Tibial nerve (tissue), 4 donors: ENCODE data around the gene NSRP1. TPM values are rescaled to one million over a fixed set of nuclear protein-coding genes. Genes with fewer than 3 reads are reported as not detected.
"Not testable (repeated sequence)": the region's sequence is repeated elsewhere in the genome, so short reads cannot be mapped to it uniquely, and the experiment has no call there.

Experiments used
- DNase-seq, 2 donors: peaks; one replicate each; pipeline ENCODE4 v3.0.0-alpha.2; 2019; ENCODE audit warnings: low spot score in 2 of 2
- H3K27ac ChIP-seq, 4 donors: fragments of 200-600 bp; sonication (generic) in 3 of 4; one replicate each; pipeline ENCODE4 v1.5.1; 2017 to 2019; ENCODE audit warnings: mild to moderate bottlenecking in 1 of 4
- H3K27me3 ChIP-seq, 2 donors: fragments of 200-600 bp; sonication (generic) in 1 of 2; one replicate each; pipeline versions ENCODE4 v1.5.1 to v1.6.0; 2017 to 2019
- H3K36me3 ChIP-seq, 3 donors: fragments of 200-600 bp; sonication (generic); one replicate each; pipeline ENCODE4 v1.5.1; 2018 to 2019
- H3K4me1 ChIP-seq, 4 donors: fragments of 200-600 bp; sonication (generic) in 3 of 4; one replicate each; pipeline ENCODE4 v1.5.1; 2017 to 2019
- H3K4me3 ChIP-seq, 4 donors: fragments of 200-600 bp; sonication (generic) in 3 of 4; one replicate each; pipeline ENCODE4 v1.5.1; 2017 to 2019; ENCODE audit warnings: mild to moderate bottlenecking in 1 of 4, moderate library complexity in 1 of 4
- H3K9me3 ChIP-seq, 4 donors: fragments of 200-600 bp; sonication (generic) in 3 of 4; one replicate each; pipeline ENCODE4 v1.5.1; 2017 to 2019
- CTCF ChIP-seq, 5 experiments: fragments of 200-600 bp in 3 of 5; fragments of 450-650 bp in 2 of 5; sonication (generic) in 3 of 5; IDR thresholded peaks; one replicate each; pipeline ENCODE4 v1.5.1; 2016 to 2019; ENCODE audit warnings: antibody characterized with exemption in 5 of 5, mild to moderate bottlenecking in 3 of 5, moderate library complexity in 2 of 5
- EP300 ChIP-seq, 2 donors: sonication (generic); formaldehyde crosslinking; IDR thresholded peaks; one replicate each; pipeline ENCODE4 v1.6.1; 2017; ENCODE audit warnings: antibody characterized with exemption in 2 of 2, mild to moderate bottlenecking in 1 of 2
- POLR2A ChIP-seq, 2 donors: fragments of 450-650 bp; IDR thresholded peaks; one replicate each; pipeline ENCODE4 v1.6.1; 2017; ENCODE audit warnings: antibody characterized with exemption in 2 of 2, mild to moderate bottlenecking in 2 of 2, moderate library complexity in 2 of 2
- WGBS, 2 donors: methylation state at CpG; one replicate each; pipeline ENCODE4 v1.1.5; 2018; 5-methylcytosine and 5-hydroxymethylcytosine counted together
- total RNA-seq, 4 donors: library from RNA; depleted of rRNA; stranded (reverse); fragments of >200 nt; gene quantifications; one replicate each; pipeline ENCODE4 v1.1.0, GENCODE V29; 2016

Gene NSRP1
- total RNA-seq, 4 donors from 2014 or later = 23.3 to 55.5 (median 34.4) TPM

GRCh38 chr17:30084788-30085187, 31.8 kb upstream of the NSRP1 start:
- TF ChIP-seq EP300 (IDR thresholded peaks at IDR 0.05) (no peak), CTCF (IDR thresholded peaks at IDR 0.05) (no peak), POLR2A (IDR thresholded peaks at IDR 0.05) (no peak)

GRCh38 chr17:30086896-30087295, 29.7 kb upstream of the NSRP1 start:
- Histone ChIP-seq H3K27ac (no peak overlapping the region), H3K27me3 (peaks cover 0 to 11% of the 10 kb centered on the region in 2 donors), H3K4me1 (peaks cover 0 to 5% (median 0%) of the 10 kb centered on the region in 4 donors), H3K4me3 (no peak overlapping the region), H3K36me3 (no peaks in the 10 kb centered on the region), H3K9me3 (no peaks in the 10 kb centered on the region)
- DNase-seq = no peak
- TF ChIP-seq CTCF (IDR thresholded peaks at IDR 0.05) (no peak), POLR2A (IDR thresholded peaks at IDR 0.05) (no peak), EP300 (IDR thresholded peaks at IDR 0.05) (no peak)
- WGBS, 2 donors = 88 to 91% methylated on average over 2 of the region's 2 CpGs

More at GRCh38 chr17:30084788-30085187, 31.8 kb upstream of the NSRP1 start:
- H3K27ac ChIP-seq = no peak overlapping the region
- H3K9me3 ChIP-seq = no peaks in the 10 kb centered on the region
- peaks cover 0 to 11% of the 10 kb centered on the region in 2 donors for H3K27me3 ChIP-seq
- 23 to 28% methylated on average over 6 of the region's 6 CpGs for WGBS, 2 donors
- no peak for DNase-seq
- no peak overlapping the region for H3K4me3 ChIP-seq
- H3K4me1 ChIP-seq = no peaks in the 10 kb centered on the region
- H3K36me3 ChIP-seq = no peaks in the 10 kb centered on the region

- peaks cover 0 to 11% of the 10 kb centered on the region in 2 donors for H3K27me3 ChIP-seq
- H3K4me3 ChIP-seq = not testable (repeated sequence)
- 93 to 96% methylated on average over 3 of the region's 3 CpGs for WGBS, 2 donors
Observed at GRCh38 chr17:30087431-30087830, 29.2 kb upstream of the NSRP1 start.

GRCh38 chr17:30091121-30091670, 25.4 kb upstream of the NSRP1 start:
- WGBS, 2 donors = 84 to 85% methylated on average over 4 of the region's 4 CpGs

More at GRCh38 chr17:30087431-30087830, 29.2 kb upstream of the NSRP1 start:
- not testable (repeated sequence) for H3K9me3 ChIP-seq, H3K27ac ChIP-seq, H3K4me1 ChIP-seq, H3K36me3 ChIP-seq, DNase-seq

GRCh38 chr17:30091771-30092170, 24.8 kb upstream of the NSRP1 start:
- Histone ChIP-seq H3K9me3 (no peaks in the 10 kb centered on the region), H3K36me3 (no peaks in the 10 kb centered on the region), H3K27ac (no peak overlapping the region), H3K4me1 (peaks cover 0 to 23% (median 0%) of the 10 kb centered on the region in 4 donors), H3K27me3 (no peaks in the 10 kb centered on the region), H3K4me3 (no peak overlapping the region)
- TF ChIP-seq POLR2A (IDR thresholded peaks at IDR 0.05) (no peak), CTCF (IDR thresholded peaks at IDR 0.05) (no peak), EP300 (IDR thresholded peaks at IDR 0.05) (no peak)
- WGBS, 2 donors = 33 to 38% methylated on average over 6 of the region's 6 CpGs
- no peak for DNase-seq

More at GRCh38 chr17:30091121-30091670, 25.4 kb upstream of the NSRP1 start:
- TF ChIP-seq CTCF (IDR thresholded peaks at IDR 0.05) = no peak
- TF ChIP-seq POLR2A (IDR thresholded peaks at IDR 0.05) = no peak
- TF ChIP-seq EP300 (IDR thresholded peaks at IDR 0.05) = no peak
- no peaks in the 10 kb centered on the region for H3K36me3 ChIP-seq
- peaks cover 0 to 23% (median 0%) of the 10 kb centered on the region in 4 donors for H3K4me1 ChIP-seq
- H3K9me3 ChIP-seq = no peaks in the 10 kb centered on the region
- no peak for DNase-seq
- H3K4me3 ChIP-seq = no peak overlapping the region
- no peak overlapping the region for H3K27ac ChIP-seq
- no peaks in the 10 kb centered on the region for H3K27me3 ChIP-seq
